Activated T-helper 1 cell treated with anti-CD3 and anti-CD28 coated beads, Interleukin-2, amount 50 U/mL, for 16 hours (primary cell): ENCODE measurements around the gene MED12L.
A peak's percentile ranks its signal among the peaks of the same experiment; 100 is the strongest.
"Not testable (repeated sequence)": the region's sequence is repeated elsewhere in the genome, so short reads cannot be mapped to it uniquely, and the experiment has no call there.

Experiments used
- DNase-seq, 2 donors: peaks; one replicate each; pipeline ENCODE4 v3.0.0-alpha.2; 2020; ENCODE audit warnings: low read depth in 1 of 2, low spot score in 1 of 2

The MED12L gene

GRCh38 chr3:151213151-151213550 lies 127.7 kb downstream of the MED12L start:
- DNase-seq, result no peak

DNA sequence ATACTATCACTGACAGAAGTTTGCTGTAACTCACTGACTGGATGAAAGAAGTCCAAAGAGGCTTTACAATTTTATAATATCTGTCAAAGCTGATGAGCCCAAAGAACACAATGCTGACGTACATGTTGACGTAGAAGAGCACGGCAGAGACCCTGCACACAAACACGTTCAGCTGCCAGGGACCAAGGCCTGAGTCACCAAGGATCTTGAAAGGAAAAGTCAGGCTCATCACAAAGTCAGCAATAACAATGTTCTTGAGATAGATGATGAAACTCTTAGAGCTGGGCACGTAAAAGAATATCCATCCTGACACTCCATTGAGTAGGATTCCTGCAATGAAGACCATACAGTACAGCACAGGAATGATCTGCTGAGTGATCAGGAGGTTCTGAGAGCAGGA lies 128.4 kb downstream of the MED12L start:
- no peak for DNase-seq

DNA sequence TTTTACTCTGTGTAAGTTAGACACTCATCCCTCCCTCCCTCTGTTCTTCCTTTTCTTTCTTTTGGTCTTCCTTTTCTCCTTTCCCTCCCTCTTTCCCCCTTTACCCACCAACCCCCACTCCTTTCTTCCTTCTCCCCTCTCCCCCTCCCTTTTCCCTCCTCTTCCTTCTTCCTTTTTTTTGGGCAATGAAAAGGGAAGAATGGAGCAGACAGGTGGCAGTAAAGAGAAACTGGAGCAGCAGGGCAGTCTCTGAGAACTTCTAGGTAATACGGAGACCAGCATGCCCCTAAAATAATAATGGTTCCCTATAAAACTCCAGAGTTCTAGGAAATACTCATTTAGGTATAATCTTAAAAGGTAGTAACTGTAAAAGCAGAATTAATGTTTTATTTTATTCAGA lies 129.0 kb downstream of the MED12L start:
- no peak for DNase-seq

DNA sequence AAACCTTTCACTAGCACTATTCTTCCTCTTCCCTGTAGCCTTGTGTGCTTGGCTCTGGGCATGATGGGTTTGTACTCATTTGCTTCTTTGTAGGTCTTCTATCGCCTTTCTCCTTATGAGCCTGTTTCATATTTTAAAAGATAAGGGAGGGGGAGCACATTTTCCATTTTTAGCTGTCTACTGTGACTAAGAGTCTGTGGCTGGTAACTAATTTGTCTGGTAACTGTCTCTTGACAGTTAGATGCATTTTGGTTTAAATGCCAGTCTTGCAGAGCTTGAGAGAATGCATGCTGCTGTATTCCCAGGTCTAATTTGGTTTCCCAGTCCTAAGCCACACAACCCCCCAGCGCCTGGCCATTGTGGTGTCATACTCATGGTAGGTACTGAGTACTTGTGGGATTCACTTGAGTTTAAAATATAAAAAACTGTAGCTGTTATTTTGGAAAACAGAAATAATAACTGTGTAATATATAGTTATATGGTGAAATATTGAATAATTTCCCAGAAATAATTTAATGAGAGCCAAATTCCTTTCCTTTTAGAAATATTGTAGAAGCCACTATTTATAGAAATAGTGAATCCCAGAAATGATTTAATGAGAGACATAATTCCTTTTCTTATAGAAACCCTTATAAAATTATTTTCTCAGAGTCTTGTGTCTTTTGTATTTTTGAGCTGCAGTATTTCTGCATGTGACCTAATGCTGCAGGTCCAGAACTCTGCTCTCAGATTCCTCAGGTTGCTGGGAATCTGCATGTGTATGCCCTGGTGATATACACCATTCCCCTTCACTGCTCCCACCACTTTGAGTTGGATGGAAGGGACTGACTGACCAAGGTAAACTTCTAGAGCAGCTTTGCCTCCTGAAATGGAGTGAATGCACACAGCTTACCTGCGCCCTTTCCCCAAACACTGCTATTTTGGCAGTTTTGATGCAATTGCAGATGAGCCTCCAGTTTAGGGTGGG lies 131.5 kb downstream of the MED12L start:
- no peak for DNase-seq

DNA sequence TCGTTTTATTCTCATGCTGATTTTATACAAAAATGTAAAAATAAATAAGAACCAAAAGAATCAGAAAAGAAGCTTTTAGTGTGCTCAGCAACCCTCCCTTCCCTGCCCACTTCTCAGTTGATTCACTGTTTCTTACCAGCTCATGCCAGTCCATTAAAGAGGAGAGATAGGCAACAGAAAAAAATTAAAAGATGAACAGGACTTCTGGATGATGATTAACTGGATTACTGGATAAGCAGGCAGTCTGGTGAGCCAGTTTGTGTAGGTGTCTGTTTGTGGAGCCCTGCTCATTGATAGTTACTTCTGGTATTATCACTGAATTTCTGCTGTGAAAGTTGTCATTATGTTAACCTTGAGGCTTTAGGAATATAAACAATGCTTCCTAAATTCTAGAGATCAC lies 132.7 kb downstream of the MED12L start:
- no peak for DNase-seq

DNA sequence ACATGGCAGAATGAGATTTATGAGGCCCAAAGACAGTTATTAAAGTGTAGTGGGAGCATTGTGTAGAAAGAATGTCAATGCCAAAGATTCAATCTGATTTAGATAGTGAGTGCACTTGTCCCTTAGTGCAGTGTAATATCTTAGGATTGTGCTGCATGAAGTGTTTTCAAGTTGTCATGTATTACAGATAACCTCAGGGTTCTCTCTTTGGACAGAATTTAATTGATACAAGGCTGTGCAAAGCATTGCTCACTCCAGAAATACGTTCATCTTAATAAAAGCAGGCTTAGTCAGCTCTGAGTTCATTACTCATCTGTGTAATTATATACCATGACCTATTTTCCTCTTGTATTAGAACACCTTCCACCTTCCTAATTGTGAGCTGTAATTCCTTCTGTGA lies 133.6 kb downstream of the MED12L start:
- DNase-seq, result no peak

DNA sequence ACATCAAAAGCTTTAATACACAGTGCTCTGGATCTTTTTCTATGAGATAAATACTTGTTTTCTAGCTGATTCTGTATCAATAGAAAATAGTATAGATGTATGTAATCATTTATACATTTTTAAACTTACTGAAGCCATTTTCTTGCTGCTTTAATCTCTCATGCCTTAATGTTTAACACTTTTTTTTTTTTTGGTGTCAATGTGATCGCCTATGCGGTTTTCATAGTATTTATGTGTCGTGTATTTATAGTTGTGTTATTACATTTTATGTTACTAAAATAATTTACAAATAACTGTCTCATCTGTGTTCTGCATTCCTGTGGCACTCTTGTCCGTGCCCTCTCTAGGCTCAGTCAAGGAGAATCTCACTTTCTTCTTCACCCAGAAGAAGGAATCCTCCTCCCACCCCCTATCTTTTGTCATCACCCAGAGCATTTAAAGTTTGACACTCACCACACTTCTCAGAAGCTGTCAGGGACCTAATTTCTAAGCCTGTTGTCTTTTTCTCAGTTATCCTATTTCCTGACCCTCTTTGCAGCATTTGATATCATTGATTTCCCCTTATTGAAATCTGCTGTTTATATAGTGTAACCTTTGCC lies 138.9 kb downstream of the MED12L start:
- DNase-seq, result no peak

- no peak for DNase-seq
Observed at GRCh38 chr3:151225040-151225975, 139.8 kb downstream of the MED12L start.

- no peak for DNase-seq
Observed at GRCh38 chr3:151226088-151226563, 140.7 kb downstream of the MED12L start.

- no peak for DNase-seq
Observed at GRCh38 chr3:151226825-151227224, 141.4 kb downstream of the MED12L start.

DNA sequence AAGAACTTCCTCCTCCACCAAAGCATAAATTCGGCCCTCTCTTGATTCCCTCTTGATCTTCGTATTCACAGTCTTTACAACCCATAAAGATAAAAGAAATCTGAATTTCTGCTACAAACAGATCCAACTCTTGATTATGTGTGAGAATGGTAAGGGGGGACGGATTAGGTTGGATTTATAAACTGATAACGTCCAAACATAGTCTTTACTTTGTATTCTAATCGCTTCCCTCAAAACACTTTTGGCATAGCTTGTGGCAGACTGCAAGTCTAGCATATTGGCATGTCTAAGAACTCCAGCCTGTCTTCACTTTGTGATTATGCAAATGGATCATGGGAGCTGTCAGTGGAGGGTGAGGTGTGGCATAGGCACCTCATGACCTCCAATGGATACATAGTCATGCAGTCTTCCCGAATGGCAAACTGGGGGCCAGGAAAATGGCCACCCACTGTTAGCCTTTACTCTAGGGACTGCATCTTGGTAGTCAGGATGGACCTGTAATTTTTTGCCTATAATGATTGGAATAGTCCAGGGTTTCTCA lies 141.9 kb downstream of the MED12L start:
- DNase-seq, result no peak

GRCh38 chr3:151227807-151228665 lies 142.6 kb downstream of the MED12L start:
- DNase-seq, result peak; percentile 34 to 63

DNA sequence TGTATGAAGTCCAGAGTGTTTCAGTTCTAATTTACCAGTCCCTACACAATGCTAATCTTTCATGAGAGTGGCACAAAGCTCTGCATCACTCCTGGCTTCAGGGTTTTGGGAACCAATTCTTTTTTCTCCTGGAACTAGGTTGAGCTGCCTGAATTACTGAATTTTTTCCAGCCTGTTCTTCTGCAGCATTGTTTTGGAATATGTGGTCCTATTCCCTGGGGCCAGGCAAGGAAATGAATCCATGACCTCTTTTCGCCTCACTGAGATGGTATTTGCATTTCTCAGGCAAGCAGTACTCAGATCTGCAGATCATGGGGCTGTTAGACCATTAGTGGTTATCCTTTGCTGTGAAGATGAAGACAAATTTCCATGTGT lies 143.2 kb downstream of the MED12L start:
- DNase-seq, result no peak

DNA sequence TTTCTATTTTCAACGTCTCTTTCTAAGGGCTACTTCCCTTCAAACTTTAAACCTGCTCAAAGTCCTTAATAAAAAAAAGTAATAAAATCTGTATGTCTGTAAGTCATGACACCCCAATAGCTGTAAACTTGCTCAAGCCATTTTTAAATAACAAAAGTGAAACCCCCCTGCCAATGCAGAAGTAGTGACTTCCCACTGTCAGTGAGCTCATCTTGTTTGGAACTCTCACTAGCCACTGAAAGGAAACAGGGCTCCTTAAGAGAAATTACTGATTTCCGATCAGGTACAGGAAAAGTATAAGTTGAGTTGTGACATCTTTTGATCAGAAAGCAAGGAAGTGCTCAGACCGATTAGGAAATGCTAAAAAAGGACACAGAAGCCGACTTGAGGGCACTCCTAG lies 145.2 kb downstream of the MED12L start:
- no peak for DNase-seq

- not testable (repeated sequence) for DNase-seq
Observed at GRCh38 chr3:151232403-151232802, 146.9 kb downstream of the MED12L start.

DNA sequence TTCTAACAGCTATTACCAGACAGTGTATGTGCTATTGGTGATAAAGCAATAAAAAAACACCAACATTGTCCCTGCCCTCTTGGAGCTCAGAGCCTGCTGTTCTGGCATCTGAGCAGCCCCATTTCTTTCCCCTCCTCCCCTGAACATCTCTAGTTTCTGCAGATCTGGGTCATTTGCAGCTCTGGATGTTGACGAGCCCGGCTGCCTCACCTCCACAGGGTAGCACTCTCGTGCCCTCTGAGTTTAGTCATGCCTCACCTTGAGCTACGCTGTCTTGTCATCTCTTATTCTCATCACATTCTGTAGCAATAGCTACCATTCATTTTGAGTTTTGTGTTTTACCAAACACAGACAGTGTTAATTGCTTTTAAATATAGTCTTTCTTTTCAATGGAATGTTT lies 147.5 kb downstream of the MED12L start:
- DNase-seq, result no peak

DNA sequence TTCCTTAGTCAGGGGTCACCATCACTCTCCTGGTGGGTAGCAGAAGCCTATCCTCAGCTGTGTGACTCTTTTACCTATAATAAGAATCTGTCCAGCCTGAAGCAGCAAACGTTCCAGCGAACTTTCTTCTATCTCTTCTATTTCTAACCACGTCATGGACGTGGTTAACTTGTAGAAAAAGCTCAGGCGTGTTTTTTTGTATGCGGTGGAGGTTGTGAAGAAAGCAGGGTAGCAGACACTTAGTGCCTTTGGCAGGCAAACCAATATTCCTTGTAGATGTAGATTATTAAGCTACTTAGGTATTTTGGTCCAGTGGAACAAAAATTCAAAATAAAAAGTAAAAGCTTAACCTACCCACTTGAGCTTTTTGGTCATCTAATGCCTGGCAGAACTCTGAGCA lies 149.4 kb downstream of the MED12L start:
- no peak for DNase-seq

DNA sequence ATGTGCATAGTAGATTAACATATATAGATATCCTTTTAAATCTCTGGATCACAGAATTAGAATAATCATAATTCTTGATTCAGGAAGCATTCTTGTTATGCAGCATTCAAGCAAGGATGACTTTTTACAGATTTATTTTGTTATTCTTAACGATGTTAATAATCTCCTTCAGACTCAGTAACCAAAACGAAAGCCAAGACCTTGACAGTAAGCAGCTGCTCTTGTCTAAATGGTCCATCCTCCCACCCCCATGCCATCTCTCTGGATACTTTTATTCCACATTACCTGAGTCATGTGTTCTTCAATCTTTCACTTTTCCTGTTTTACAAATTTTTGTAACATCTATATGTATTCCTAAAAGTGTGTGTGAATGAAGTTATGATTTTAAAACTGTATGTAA lies 150.9 kb downstream of the MED12L start:
- DNase-seq, result no peak

DNA sequence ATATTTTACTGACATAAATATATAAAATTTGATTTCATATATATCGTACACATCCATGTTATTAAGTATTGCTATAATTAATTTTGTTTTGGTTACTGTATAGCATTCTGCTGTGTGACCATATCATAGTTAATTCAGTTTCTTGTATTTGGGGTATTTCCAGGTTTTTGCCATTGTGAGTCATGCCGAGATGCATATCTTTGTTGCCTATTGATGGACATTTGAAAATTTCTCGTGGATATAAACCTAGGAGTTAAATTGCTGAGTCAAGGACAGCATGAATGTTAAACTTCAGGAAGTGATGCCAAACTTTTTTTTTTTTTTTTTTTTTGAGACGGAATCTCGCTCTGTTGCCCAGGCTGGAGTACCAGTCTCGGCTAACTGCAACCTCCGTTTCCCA lies 151.3 kb downstream of the MED12L start:
- no peak for DNase-seq

DNA sequence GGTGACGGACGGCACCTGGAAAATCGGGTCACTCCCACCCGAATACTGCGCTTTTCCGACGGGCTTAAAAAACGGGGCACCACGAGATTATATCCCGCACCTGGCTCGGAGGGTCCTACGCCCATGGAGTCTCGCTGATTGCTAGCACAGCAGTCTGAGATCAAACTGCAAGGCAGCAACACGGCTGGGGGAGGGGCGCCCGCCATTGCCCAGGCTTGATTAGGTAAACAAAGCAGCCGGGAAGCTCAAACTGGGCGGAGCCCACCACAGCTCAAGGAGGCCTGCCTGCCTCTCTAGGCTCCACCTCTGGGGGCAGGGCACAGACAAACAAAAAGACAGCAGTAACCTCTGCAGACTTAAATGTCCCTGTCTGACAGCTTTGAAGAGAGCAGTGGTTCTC lies 156.5 kb downstream of the MED12L start:
- not testable (repeated sequence) for DNase-seq
